Muscle layer of colon (tissue), 2 donors: ENCODE measurements around the gene NXN.
A peak's percentile ranks its signal among the peaks of the same experiment; 100 is the strongest.

Experiments
- H3K27ac ChIP-seq: one replicate; pipeline ENCODE4 v1.7.0; 2013; ENCODE audit warnings: low read depth, mild to moderate bottlenecking, low read length, moderate library complexity
- H3K27me3 ChIP-seq, 2 donors: one replicate each; pipeline ENCODE4 v1.7.0; 2013; ENCODE audit warnings: low read length in 2 of 2, mild to moderate bottlenecking in 2 of 2; ENCODE audit not compliant: insufficient read depth in 2 of 2, control insufficient read depth in 1 of 2
- H3K36me3 ChIP-seq: one replicate; pipeline ENCODE4 v1.7.0; 2013; ENCODE audit warnings: mild to moderate bottlenecking, low read length; ENCODE audit not compliant: insufficient read depth
- H3K4me1 ChIP-seq: one replicate; pipeline ENCODE4 v1.7.0; 2013; ENCODE audit warnings: mild to moderate bottlenecking, low read length; ENCODE audit not compliant: insufficient read depth
- H3K4me3 ChIP-seq, 2 donors: one replicate each; pipeline ENCODE4 v1.7.0; 2013; ENCODE audit warnings: low read length in 2 of 2, low read depth in 1 of 2, mild to moderate bottlenecking in 1 of 2, moderate library complexity in 1 of 2
- H3K9ac ChIP-seq: one replicate; pipeline ENCODE4 v1.7.0; 2013; ENCODE audit warnings: low read length
- H3K9me3 ChIP-seq: one replicate; pipeline ENCODE4 v1.7.0; 2013; ENCODE audit warnings: mild to moderate bottlenecking, low read length
- donor health status: abdominal sarcoma.
- donor health status: Adenocarcinoma of cecum.

NXN gene

DNA sequence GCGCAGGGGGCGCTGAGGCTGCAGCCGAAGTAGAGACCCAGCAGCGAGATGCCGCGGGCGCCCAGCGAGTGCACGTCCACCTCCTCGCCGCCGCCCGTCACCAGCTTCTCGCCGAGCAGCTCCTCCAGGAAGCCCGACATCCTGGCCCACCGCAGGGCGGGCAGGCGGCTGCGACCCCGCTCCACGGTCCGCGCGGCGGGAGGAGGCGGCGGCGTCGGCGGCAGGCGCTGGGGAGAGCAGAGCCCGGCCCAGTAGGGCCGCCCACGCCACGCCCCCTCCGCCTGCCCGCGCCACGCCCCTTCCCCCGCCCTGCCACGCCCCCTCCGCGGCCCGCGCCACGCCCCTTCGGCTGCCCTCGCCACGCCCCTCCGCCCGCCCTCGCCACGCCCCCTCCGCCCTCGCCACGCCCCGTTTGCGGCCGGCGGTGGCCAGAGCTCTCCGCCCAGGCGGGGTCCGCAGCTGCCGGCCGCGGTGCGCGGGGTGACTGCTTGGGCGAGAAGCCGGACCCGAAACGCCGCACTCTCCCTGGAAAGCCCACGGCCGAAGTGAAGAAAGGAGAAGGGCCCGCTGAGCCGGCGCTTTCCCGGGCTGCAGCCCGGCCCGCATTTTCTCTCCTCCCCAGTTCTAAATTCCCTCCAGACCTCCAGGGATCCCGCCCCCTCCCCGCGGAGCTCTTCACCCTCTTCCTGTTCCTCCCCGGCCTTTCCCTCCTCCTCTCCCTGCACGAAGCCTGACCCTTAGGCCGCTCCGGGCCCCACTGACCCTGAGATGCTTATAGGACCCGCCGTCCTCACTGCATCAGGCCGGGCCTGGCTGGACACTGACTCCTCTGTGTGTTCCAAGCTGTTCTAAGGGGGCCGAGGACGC, at the start of gene NXN:
Gene NXN (minus strand): TSS at position 238 of the 867 bp plus-strand sequence.
- Histone ChIP-seq H3K9ac (peak within 1 kb of the TSS; percentile 40), H3K4me1 (peaks cover 37% of the 10 kb centered on the region), H3K9me3 (no peaks in the 10 kb centered on the region), H3K4me3 (peak within 1 kb of the TSS; percentile 56 to 62), H3K36me3 (no peaks in the 10 kb centered on the region), H3K27ac (peak within 1 kb of the TSS; percentile 94), H3K27me3 (no peaks in the 10 kb centered on the region)

DNA sequence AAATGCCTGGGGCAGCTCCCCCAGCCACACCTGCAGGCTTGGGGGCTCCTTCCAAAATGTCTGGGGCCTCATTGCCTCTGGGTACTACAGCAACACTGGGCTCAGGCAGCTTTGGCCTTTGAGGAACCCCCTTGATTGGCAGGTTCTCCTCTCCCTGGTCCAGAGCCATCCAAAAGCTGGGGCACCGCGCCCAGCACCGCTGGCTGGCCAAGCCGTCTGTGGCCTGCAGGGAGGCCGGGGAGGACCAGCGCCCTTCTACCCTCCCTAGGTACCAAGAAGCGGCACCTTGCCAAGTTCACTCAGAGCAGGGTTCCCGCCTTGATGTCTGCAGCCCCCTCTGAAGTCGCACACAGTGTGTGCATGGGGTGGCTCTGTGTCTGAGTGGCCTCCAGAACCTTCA, 47.5 kb upstream of the NXN start:
- H3K9me3 ChIP-seq = no peaks in the 10 kb centered on the region
- no peaks in the 10 kb centered on the region for H3K27me3 ChIP-seq
- peaks cover 28% of the 10 kb centered on the region for H3K4me1 ChIP-seq
- no peak overlapping the region for H3K4me3 ChIP-seq
- no peak overlapping the region for H3K9ac ChIP-seq
- H3K36me3 ChIP-seq = peaks cover 5% of the 10 kb centered on the region
- H3K27ac ChIP-seq = no peak overlapping the region

DNA sequence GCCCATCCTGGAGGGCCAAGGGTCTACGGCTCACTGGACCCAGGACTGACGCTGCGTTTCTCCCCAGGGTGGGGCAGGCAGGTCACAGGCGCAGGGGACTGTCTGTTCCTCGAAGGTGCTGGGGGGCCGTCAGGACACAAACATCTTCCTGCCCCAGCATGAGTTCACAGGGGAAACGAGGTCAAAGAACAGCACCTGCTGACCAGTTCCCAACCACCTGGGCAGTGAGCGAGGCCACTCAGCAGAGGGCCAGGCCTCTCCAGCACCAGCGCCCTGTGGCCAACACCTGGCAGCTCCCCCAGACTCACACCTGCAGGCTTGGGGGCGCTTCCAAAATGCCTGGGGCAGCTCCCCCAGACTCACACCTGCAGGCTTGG, 47.0 kb upstream of the NXN start:
- Histone ChIP-seq H3K36me3 (peaks cover 5% of the 10 kb centered on the region), H3K9ac (no peak overlapping the region), H3K9me3 (no peaks in the 10 kb centered on the region), H3K4me3 (no peak overlapping the region), H3K4me1 (peaks cover 28% of the 10 kb centered on the region), H3K27ac (no peak overlapping the region), H3K27me3 (no peaks in the 10 kb centered on the region)

DNA sequence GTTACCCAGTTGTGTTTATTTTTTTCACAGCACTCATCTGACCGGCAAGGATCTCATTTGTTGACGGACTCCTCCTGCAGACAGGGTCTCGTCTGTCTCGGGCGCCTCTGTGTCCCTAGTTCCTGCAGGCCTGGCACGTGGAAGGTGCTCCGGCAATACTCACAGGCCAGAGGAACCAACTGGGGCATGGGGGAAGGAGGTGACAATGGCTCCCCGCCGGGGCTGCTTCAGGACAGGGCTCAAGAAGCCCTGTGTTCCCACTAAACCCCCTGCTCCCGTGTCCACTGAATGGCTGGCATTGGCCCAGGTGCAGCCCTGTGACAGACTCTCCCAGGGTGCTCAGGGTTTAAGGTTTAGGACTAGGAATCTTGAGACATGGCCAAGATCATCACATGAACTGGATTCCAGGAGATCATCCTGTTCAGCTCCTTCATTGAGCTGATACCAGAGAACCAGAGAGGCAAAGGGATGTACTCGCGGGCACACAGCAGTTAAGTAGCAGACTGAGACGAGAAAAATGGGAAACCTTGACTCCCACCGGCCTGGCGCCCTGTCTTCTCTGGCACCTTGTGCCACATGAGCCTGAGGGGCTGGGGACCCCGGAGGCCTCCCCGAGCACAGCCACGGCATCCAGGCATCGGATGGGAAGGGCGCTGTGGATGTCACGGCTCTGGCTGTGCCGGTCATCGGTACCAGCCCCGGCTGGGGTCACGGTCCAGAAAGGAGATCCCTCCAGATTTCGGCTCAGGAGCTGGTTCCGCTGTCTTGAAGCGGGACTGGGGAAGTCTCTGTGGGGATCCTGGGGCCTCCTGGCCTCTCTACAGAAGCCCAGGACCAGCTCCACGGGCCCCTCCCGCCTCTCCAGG, 46.4 kb upstream of the NXN start:
- Histone ChIP-seq H3K9me3 (no peaks in the 10 kb centered on the region), H3K9ac (no peak overlapping the region), H3K27me3 (no peaks in the 10 kb centered on the region), H3K27ac (no peak overlapping the region), H3K36me3 (peaks cover 5% of the 10 kb centered on the region), H3K4me1 (peaks cover 28% of the 10 kb centered on the region), H3K4me3 (no peak overlapping the region)

DNA sequence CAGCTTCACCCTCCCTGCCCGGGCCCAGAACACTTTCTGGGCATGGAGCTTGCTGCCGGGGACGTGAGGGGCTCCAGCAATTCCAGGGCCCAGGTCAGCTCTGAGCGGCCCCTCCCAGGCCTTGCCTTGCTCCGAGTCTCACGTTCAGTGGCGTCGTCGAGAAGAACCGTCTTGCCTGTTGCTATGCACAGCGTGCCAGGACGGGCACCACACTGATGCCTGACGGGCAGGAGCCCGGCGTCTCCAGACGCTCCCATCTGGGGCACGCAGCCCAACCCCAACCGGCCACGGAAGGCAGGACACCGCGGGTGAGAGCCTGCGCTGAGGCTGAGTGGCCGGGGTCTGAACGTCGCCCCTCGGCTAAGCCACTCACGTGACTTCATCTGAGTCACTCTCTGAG, 44.5 kb upstream of the NXN start:
- H3K27me3 ChIP-seq = no peaks in the 10 kb centered on the region
- no peak overlapping the region for H3K9ac ChIP-seq
- no peaks in the 10 kb centered on the region for H3K9me3 ChIP-seq
- H3K27ac ChIP-seq = no peak overlapping the region
- H3K36me3 ChIP-seq = peaks cover 5% of the 10 kb centered on the region
- H3K4me3 ChIP-seq = no peak overlapping the region
- peaks cover 22% of the 10 kb centered on the region for H3K4me1 ChIP-seq

DNA sequence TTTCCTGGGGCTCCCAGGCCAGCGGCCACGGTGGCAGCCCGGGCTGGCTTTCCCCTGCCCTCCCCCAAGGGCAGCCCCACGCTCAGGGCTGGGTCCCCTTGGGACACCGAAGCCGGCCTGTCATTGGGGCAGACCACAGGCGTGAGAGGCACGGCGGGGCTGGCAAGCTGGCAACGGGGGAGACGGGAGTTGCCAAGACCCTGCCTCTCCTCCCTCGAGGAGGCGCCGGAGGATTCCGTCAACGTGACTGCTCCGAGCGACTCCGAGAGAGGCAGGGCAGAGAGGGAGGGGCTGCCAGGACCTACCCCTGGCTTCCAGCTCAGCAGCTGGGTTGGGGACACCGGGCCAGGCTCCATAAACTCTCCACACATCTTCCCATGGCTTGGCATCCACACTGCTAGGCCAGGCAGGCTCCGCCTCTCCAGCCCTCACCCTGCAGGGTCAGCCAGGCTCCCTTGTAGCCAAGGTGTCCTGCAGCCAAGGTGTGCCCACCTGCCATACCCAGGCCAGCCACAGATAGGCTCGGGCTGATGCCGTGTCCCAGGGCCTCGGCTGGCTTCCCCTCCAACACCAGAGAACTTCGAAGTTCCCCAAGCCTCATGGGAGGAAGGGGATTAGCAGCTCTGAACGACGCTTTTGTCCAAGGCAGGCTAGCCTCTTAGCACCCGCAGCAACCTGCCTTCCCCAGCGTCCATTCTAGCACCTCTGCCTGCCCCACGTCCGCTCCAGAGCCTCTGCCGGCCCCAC, 42.9 kb upstream of the NXN start:
- Histone ChIP-seq H3K36me3 (peaks cover 5% of the 10 kb centered on the region), H3K27ac (no peak overlapping the region), H3K4me1 (peaks cover 22% of the 10 kb centered on the region), H3K27me3 (no peaks in the 10 kb centered on the region), H3K4me3 (no peak overlapping the region), H3K9me3 (no peaks in the 10 kb centered on the region), H3K9ac (no peak overlapping the region)

DNA sequence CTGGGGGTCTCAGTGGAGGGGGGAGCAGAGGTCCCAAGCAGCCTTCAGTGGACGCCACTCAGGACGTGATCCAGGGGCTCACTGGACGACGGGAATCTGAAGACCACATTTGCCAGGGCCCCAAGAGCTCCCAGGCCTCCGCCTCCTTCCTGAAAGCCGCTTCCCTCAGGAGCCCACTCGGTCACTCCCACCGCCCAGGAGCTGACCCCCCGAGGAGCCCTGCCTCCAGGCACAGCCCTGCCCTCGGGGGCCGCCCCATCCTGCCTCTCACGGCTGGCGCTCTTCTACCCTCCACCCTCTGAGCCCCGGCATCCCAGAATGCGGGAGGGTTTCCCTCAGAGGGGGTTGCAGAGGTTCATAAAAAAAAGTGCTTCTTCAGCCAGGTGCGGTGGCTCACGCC, 41.6 kb upstream of the NXN start:
- H3K27ac ChIP-seq = no peak overlapping the region
- H3K4me3 ChIP-seq = no peak overlapping the region
- H3K9ac ChIP-seq = no peak overlapping the region
- H3K9me3 ChIP-seq = no peaks in the 10 kb centered on the region
- no peaks in the 10 kb centered on the region for H3K27me3 ChIP-seq
- H3K4me1 ChIP-seq = peaks cover 22% of the 10 kb centered on the region
- peaks cover 4% of the 10 kb centered on the region for H3K36me3 ChIP-seq

DNA sequence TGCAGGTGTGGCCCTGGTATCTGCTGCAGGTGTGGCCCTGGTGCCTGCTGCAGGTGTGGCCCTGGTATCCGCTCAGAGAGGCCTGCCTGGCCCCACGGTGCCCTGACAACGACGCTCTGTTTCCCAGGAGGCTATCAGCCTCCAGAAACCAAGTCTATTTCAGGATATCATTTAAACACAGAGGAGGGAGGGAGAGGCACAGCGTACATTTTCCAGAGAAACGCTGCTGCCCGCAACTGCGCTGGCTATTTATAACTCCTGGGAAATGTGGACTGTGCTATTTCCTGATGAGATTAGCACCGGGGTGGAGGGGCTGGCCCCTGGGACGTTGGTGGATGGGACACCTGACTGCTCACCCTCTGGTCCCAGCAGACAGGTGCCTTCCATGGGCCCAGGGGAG, 39.9 kb upstream of the NXN start:
- no peak overlapping the region for H3K4me3 ChIP-seq
- no peaks in the 10 kb centered on the region for H3K9me3 ChIP-seq
- no peaks in the 10 kb centered on the region for H3K27me3 ChIP-seq
- H3K27ac ChIP-seq = peak overlapping the region; percentile 58
- no peaks in the 10 kb centered on the region for H3K36me3 ChIP-seq
- H3K9ac ChIP-seq = no peak overlapping the region
- peaks cover 19% of the 10 kb centered on the region for H3K4me1 ChIP-seq

DNA sequence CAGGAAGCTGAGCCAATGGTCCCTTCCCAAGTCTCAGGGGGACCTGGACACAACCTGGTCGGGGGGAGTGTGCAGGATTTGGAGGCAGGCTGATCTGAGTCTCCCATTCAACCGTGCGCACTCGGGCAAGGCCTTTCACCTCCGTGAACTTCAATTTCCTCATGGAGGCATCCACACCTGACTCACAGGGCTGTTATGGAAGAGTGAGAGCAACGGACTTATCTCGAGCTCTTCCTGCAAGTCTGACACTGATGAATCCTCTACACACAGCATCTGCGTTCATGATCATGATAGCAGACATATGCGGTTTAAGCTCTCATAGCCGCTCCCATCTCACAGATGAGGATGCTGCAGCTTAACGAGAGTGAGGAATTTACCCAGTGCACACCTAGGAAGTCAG, 39.0 kb upstream of the NXN start:
- Histone ChIP-seq H3K36me3 (no peaks in the 10 kb centered on the region), H3K9me3 (no peaks in the 10 kb centered on the region), H3K27ac (peak overlapping the region; percentile 58), H3K27me3 (no peaks in the 10 kb centered on the region), H3K4me1 (peaks cover 19% of the 10 kb centered on the region), H3K9ac (no peak overlapping the region), H3K4me3 (no peak overlapping the region)

DNA sequence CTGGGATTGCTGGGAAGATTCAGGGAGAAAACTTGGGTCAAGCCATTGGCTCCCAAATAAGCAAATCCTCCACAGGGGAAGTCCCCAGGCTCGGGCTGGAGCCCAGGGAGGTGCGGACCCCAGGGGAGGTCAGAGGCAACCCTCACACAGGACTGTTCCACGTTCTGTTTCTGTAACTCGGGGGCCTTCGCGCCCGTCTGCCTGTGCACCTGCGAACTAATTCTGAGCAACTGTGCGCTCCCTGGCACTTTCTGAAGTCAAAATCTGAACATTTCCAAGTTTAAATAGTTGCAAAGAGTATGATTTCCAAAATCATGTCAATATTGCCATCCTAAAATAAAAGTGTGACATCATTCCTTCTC, 34.1 kb upstream of the NXN start:
- H3K27ac ChIP-seq = no peak overlapping the region
- no peaks in the 10 kb centered on the region for H3K27me3 ChIP-seq
- H3K36me3 ChIP-seq = peaks cover 36% of the 10 kb centered on the region
- no peak overlapping the region for H3K4me3 ChIP-seq
- peaks cover 5% of the 10 kb centered on the region for H3K4me1 ChIP-seq
- no peaks in the 10 kb centered on the region for H3K9me3 ChIP-seq
- no peak overlapping the region for H3K9ac ChIP-seq
